HG03175 (cell line): ENCODE measurements around the gene IPO13.

Experiments
- ATAC-seq: cut with Tn5 transposase; IDR thresholded peaks from one replicate; pipeline ENCODE4 v1.9.1; 2021; ENCODE audit warnings: mild to moderate bottlenecking, moderate library complexity; ENCODE audit not compliant: unreplicated experiment

IPO13 gene

DNA sequence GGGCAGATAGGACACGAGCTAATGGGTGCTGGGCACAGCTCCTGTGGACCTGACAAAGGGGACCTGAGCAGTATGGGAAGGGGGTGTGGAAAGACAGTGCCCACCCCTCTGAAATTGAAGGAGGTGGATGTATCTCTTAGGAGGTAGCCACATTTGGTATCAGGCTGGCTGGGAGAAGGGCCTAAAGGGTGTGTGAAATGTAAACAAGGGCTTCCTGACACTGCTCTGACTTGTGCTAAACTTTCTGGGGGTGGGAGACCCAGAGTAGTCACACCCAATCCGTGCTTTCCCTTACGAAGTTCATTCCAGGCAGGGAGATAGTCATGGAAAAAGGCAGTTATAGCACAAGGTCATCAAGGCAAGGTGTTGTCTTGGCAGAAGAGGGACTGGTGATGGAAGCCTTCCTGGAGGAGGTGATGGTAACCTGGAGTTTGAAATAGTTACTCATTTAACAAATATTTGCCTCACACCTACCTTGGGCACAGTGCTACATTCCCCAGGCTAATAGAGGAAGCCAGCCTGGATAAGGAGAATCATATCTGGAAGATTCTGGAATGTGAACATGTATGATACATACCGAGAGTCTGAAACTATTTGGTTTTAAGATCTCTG is 39.3 kb downstream of the IPO13 start:
- ATAC-seq = no peak

DNA sequence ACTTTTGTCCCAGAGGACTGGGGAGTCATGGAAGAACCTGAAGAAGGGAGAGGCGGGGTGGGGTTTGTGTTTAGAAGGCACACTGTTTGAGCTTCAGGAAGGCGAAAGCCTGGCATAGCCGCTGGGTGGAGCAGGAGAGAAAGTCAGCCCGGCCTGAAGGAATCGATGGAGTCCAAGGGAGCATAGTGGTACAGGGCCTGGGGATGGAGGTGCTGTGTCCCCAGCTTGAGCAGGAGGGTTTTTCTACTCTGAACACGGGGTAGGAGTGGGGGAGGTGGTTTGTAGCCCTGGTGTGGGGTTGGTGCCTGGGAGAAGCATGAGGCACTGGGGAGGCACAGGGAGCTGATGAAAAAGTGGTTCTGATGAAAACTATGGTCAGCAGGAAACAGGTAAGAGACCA is 40.0 kb downstream of the IPO13 start:
- no peak for ATAC-seq

DNA sequence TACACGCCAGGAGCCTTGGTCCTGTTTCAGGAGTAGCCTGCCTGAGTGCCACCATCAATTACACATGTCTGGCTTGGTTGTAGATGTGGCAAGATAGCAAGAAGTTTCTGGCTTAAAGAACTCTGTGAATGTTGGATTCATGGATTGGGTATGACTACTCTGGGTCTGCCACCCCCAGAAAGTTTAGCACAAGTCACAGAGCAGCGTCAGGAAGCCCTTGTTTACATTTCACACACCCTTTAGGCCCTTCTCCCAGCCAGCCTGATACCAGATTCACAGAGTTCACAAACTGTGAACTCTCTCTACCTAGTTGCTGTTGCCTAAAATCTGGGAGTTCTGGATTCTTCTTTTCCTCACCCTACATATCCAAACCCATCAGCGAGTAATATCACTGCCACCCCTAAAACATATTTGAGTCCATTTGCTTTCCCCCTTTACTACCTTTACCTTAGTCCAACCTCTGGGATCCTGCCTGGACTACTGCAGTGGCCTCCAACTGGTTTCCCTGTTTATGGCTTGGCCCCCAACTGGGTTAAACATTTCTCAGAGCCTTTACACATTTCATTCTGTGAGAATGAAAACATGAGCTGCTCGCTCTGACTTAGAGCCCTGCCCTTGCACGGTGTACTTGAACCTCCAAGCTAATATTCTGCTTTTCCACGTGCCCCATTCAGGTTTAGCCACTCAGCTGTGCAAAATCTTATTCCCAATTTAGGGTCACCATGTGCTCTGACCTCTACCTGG is 40.6 kb downstream of the IPO13 start:
- no peak for ATAC-seq

DNA sequence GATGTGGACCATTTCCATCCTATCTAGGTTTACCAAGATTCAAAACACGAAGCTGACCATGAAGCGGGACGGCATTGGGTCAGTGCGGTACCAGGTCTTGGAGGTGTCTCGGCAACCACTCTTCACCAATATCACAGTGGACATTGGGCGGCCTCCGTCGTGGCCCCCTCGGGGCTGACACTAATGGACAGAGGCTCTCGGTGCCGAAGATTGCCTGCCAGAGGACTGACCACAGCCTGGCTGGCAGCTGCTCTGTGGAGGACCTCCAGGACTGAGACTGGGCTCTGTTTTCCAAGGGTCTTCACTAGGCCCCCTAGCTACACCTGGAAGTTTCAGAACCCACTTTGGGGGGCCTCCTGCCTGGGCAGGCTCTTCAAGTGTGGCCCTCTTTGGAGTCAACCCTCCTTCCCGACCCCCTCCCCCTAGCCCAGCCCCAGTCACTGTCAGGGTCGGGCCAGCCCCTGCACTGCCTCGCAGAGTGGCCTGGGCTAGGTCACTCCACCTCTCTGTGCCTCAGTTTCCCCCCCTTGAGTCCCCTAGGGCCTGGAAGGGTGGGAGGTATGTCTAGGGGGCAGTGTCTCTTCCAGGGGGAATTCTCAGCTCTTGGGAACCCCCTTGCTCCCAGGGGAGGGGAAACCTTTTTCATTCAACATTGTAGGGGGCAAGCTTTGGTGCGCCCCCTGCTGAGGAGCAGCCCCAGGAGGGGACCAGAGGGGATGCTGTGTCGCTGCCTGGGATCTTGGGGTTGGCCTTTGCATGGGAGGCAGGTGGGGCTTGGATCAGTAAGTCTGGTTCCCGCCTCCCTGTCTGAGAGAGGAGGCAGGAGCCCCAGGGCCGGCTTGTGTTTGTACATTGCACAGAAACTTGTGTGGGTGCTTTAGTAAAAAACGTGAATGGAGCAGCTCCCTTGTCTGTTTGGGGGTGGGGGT is 43.8 kb downstream of the IPO13 start:
- ATAC-seq = no peak

DNA sequence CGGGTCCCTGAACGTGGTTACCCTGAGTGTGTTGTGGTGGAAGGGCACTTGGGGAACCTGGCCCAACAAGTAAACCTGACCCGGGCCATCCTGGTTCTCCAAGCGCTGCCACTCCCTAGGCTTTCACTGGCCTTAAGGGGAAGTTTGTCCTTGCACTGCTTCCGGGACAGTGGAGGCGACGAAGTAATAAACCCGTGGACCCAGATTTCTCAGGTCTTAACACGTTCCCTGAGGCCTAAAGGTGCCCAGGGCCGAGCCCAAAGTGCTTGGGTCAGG is 44.4 kb downstream of the IPO13 start:
- ATAC-seq = no peak

DNA sequence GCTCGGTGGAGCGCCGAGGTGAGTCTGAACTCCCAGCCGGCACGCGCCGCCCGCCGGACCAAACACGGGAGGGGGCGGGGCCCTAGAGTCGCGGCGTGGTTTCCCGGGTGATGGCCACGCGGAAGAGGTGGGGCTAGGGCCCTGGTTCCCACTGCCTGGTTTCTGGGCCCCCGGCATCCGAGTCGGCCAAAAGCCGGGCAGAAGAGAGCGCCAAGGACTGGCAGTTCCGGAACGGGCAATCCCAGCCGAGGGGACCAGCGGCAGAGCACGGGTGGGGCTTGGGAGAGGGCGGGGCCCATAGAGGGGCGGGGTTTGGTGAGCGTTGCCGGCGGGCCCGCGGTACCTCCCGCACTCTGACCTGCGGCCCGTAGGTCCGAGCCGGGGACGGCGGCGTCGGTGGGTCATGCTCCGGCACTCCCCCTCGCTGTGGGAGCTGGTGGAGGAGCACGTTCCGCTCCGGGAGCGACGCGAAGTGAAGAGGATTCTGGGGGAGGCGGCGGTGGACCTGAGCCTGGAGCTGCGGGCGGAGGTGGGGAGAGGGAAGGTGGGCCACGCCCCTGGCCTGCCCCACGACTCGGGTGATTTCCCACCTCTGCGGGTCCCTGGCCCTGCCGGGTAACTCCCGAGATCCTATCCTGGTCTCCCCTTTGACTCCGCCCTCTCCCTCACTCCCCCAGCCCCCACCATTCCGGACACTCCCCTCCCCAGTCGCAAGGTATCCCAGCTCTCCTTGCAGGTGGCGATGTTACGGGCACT is 44.9 kb downstream of the IPO13 start, which contains the start of gene CCDC24:
TSS of gene CCDC24 (plus strand) at position 124 of the 756 bp plus-strand sequence. CDS start at position 404, 280 bp downstream.
- ATAC-seq = peak; percentile 81

DNA sequence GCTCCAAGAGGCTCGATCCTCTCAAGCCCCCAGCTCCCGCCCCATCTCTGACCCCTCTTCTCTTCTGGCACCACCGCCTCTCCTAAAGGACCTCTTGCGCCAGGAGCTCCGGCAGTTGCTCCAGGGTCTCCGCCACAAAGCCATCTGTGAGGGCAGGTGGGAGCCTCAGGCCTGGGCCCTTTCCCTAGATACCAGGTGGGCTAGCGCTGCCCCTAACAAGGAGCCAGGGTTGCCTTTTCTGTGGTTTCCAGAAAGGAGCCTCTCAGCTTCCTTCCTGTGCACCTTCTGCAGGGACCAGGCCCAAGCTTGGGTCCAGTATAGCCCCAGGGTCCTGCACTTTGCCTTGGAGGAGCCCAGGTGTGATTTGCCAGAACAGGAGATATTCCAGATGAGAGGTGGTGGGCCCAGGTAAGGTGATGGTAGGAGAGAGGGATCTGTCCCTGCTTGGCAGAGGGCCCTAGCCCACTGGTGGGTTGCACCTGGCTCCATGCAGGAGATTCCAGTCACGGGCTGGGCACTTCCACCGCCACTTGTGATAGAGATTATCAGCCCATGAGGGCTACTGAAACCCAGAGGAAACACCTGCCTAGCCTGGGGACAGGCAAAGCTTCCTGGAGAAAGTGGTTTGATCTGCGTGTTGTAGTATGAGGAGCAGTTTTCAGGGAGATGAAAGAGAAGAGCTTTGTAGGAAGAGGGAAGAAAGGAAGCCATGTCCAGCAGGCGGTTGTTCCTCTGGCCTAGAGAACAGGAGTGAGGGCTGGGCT is 45.7 kb downstream of the IPO13 start:
- no peak for ATAC-seq

DNA sequence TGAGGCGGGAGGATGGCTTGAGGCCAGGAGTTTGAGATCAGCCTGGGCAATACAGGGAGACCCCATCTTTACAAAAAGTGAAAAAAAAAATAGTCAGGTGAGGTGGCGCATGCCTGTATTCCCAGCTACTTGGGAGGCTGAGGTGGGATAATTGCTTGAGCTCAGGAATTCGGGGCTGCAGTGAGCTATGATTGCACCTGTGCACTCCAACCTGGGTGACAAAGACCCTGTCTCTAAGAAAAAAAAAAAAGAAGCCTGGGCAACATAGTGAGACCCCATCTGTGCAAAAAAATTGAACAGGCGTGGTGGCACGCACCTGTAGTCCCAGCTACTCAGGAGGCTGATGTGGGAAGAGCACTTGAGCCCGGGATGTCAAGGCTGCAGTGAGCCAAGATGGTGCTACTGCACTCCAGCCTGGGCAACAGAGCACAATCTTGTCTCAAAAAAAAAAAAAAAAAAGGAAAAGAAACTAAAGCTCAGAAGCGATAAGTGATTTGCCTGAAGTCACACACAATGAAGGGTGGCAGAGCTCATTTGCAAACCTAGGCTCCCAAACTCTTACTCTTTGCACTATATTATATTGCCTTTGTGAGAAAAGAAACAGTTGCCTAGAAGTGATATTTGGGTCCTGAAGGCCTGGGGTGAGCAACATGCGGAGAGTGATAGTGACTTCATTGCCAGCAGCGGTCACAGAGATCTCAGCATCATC is 46.6 kb downstream of the IPO13 start:
- no peak for ATAC-seq

DNA sequence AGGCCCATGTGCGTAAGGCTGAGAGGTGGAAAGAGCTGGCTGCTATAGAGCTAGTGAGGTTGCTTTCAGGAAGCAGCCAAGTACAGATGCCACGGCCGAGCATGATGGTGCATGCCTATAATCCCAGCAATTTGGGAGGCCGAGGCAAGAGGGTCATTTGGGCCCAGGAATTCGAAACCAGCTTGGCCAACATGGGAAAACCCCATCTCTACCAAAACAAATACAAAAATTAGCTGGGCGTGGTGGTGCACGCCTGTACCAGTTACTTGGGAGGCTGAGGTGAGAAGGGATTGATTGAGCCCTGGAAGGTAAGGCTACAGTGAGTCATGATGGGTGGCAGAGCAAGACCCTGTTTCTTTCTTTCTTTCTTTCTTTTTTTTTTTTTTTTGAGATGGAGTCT is 47.3 kb downstream of the IPO13 start:
- ATAC-seq = no peak

DNA sequence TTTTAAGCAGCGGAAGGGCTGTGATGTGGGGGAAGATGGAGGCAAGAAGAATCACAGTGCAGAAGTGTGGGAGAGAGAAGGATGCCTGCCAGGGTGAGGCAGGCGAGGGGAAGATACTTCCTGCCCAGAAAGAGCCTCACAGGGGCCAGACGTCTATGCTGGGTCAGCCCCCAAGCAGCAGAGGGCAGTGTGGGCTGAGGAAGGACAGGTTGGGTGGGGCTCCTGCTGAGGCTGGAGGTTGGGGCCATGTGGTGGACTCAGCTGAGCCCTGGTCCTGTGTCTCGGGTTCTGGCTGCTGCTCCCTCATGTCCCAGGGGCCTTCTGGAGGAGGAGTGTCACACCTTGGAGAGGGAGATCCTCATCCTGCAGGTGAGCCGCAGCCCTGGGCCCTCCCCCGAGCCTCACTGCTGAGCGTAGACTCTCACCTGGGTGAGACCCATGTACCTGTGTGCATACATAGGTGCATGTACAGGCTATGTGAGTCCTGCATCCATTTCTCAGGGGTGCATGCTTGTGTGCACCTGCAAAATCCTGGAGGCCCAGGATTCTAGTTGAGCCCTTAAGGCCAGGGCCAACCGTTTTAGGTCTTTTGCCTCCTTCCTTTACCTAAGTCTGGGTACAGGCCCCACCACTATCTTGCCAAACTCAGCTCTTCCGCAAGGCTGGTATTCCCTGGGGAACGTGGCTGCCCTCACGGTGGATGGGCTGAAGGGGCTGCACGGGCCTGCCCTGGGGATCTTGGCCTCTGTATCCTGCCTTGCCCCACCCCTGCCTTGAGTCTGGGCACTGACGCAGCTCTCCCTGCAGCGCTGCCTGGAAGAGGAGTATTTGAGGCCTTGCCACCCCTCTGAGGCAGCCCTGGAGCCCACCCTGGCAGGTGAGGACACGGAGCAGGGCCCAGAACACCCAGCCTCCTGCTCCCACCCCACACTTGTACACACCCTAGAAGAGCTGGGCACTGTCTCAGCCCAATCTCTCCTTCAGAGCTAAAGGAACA is 48.3 kb downstream of the IPO13 start:
- no peak for ATAC-seq

DNA sequence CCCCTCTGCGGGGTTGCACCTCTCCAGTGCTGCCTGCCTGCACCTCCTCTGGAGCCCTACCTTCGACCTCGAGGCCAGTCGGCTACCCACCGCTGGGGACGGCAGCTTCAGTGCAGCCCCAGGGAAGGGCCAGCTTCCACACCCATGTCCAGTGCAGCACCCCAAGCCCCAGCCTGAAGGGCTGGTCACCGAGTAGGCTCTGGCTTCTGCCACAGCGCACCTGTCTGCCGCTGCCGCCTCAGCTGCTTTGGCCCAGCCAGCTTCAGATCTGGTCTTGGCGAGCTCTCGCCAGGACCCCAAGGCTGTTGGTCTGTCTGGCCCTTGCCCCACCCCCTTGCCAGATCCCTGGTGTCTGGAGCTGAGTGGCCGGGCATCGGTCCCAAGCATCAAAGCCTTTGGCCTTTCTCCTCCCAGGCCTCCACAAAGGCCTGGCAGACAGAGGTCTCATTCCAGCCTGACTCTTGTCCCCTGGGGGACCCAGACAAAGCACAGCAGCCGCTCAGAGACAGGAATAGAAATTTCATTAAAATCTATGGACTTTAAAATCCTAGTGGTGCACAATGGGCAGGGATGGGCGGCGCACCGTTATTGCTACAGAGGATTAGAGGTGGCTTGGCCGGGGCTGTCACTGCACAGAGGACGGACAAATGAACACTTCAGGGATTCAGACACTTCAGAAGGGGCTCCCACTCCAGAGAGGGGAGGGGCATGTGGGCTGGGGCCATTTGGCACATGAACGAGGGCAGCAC is 49.4 kb downstream of the IPO13 start:
- no peak for ATAC-seq

DNA sequence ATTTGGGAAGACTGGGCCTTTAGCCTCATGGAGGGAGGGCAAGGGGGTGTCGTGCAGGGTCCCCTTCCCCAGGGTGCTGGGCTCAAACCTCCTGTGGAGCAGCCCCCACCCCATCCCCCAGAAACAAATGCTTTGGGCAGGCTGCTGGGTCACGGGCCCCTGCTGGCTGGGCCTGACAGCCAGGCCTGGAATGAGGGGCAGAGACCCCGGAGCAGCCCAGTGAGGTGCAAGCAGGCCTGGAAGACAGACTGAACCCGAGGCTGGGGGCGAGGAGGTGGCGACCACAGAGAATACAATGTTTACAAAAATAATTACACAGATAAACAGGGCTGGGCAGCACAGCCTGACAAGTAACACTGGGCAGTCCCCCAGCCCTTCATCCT is 50.0 kb downstream of the IPO13 start:
- ATAC-seq = no peak

DNA sequence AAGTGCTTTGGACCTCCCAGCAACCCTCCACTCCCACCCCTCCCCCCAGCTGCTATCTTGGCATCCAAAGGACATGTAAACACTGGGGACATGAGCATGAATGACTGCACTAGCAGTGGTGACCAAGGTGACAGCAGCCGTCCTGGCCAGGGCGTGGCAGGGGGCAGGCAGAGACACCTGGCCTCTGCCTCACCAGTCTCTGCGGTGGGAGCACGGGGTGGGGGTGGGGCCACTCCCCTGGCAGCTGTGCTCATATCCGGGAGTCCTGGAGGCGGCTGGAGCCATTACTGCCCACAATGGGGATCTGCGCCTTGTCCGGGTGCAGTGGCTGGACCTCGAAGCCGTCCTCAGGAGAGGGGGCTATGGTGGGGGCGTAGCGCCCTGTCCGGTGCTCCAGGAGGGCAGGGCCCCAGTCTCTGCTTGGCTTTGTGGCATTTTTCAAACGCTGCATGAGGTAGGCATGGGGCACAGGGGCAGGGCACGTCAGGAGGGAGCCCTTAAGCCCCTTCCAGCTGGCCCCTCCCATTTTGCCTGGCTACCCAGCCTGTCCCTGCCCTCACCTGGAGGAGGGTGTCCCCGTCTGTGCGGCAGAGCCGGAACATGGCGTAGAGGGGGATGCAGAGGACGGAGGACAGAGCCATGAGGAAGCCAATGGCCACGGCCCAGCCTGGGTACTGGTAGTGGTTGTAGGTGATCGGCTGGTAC is 50.7 kb downstream of the IPO13 start:
- ATAC-seq = no peak

DNA sequence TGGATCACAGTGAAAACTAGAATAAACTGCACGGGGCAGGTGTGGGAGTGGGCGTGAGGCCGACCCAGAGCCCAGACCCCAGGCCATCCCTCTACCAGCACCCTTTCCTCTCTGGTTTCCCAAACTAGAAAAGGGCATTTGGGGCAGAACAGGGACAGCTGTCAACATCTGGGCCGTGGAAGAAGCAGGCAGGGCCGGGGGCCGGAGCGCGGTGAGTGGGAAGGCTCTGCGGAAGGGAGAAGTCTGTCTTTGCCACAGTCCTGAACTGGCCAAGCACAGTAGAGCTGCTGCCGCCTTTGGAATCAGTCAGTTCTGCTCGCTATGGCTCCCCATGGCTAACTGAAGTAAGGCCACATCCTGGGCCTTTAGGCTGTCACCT is 51.2 kb downstream of the IPO13 start:
- no peak for ATAC-seq

DNA sequence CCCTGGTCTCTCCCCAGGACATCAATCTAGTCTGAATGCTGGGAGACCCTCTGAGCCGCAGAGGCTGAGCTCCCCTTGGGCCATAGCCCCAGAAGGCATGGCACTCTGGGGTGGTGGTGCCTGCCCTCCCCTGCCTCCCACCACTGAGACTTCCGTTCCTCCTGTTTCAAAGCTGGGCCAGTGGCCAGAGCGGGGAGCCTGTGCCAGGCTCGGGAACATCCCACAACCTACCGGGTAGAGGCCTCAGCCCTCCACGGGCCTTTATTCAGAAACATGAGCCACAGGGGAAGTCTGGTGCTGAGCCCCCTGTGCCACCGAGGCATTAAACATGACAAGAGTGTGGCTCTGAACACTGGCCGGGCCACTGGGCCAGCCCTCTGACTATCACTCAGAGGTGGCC is 52.7 kb downstream of the IPO13 start:
- no peak for ATAC-seq

DNA sequence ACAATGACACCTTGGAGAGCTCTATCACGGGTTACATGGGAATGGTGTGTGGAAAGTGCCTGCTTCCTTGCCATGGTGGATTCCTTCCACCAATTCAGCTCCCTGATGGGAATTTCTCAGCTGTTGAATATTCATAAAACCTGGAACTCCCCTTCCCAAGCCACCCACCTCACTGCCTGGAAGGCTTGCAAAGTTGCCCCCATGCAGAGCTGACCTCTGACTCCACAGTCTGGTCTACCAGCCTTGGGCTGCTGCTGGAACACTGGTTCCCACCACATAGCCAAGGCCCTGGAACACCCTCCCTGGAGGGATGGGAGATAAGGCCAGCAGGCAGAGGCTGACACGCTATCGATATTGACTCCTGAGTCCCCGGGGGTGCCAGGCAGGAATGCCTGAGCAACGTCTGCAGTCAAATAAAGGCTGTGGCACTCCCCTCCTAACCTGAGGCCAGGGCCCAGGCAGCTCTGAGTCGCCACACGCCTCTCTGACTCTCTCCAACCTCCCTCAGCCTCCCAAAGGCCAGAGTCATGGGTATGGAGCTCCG is 53.4 kb downstream of the IPO13 start:
- no peak for ATAC-seq

DNA sequence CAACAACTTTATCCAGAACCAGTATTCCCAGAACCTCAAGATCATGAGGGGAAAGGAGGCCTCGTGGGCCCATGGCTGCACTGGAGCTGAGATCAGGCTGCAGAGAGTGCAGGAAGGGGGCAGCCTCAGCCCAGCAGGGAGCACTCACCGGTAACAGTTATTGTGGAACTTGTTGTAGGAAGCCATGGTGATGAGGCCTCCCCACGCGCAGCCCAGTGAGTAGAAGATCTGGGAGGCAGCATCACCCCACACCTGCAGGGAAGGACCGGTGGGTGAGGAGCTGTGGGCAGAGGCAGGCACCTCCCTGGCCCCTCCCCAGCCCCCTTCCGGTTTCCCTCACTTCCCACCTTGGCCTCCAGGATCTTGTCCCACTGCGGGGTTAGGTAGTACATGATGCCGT is 55.4 kb downstream of the IPO13 start:
- ATAC-seq = no peak
